Adrenal gland (tissue), 12 donors: Measurements from ENCODE around the gene RAD51. TPM values are rescaled to one million over a fixed set of nuclear protein-coding genes. Genes with fewer than 3 reads are reported as not detected.

Experiments used
- DNase-seq, 7 donors: peaks; one replicate each; pipeline ENCODE4 v3.0.0-alpha.2; 2019 to 2020
- H3K27ac ChIP-seq, 5 donors: fragments of 200-600 bp; sonication (generic) in 4 of 5; 1 replicate in 3 of 5; 2 replicates in 2 of 5; pipeline versions ENCODE4 v1.5.1 to v1.8.0; 2016 to 2020; ENCODE audit warnings: mild to moderate bottlenecking in 1 of 5
- H3K27me3 ChIP-seq: fragments of 200-600 bp; 2 replicates; pipeline ENCODE4 v1.8.0; 2021
- H3K36me3 ChIP-seq, 2 donors: fragments of 200-600 bp; replicated peaks in 1 of 2; 1 replicate in 1 of 2; 2 replicates in 1 of 2; pipeline versions ENCODE4 v1.5.1 to v1.8.0; 2018 to 2022
- H3K4me1 ChIP-seq, 2 donors: fragments of 200-600 bp; replicated peaks in 1 of 2; 1 replicate in 1 of 2; 2 replicates in 1 of 2; pipeline versions ENCODE4 v1.5.1 to v1.8.0; 2018 to 2021
- H3K4me3 ChIP-seq, 4 donors: fragments of 200-600 bp; sonication (generic) in 3 of 4; one replicate each; pipeline ENCODE4 v1.5.1; 2016 to 2018
- H3K9me3 ChIP-seq, 3 donors: fragments of 200-600 bp; sonication (generic) in 1 of 3; replicated peaks in 1 of 3; 1 replicate in 2 of 3; 2 replicates in 1 of 3; pipeline versions ENCODE4 v1.5.1 to v1.8.0; 2016 to 2021
- CTCF ChIP-seq, 6 experiments: fragments of 450-650 bp in 4 of 6; fragments of 200-600 bp in 2 of 6; sonication (generic) in 1 of 6; IDR thresholded peaks; 1 replicate in 5 of 6; 2 replicates in 1 of 6; pipeline versions ENCODE4 v1.5.1 to v1.8.0; 2016 to 2021; ENCODE audit warnings: antibody characterized with exemption in 6 of 6, mild to moderate bottlenecking in 2 of 6, moderate library complexity in 1 of 6
- POLR2A ChIP-seq, 2 donors: fragments of 450-650 bp; IDR thresholded peaks; one replicate each; pipeline ENCODE4 v1.6.1; 2017; ENCODE audit warnings: antibody characterized with exemption in 2 of 2, mild to moderate bottlenecking in 2 of 2, moderate library complexity in 1 of 2
- WGBS, 4 donors: extraction: QIAGEN DNeasy Blood & Tissue Kit in 2 of 4; methylation state at CpG; one replicate each; pipeline versions ENCODE4 v1.1.5 to v1.1.7; 2013 to 2017; 5-methylcytosine and 5-hydroxymethylcytosine counted together
- intact Hi-C, 2 donors: fragments of 100-400 bp; cut with DNase I; formaldehyde crosslinking; loops; one replicate each; pipeline versions ENCODE4 v1.14.1 to v1.15.0; 2022 to 2023
- polyA plus RNA-seq, 3 donors: library from polyadenylated mRNA; stranded (reverse); fragments of 200-250 nt in 2 of 3; fragments of 350-450 nt in 1 of 3; fragmentation: Illumina TruSeq in 1 of 3; extraction: RNeasy Lipid Tissue Mini Kit (QIAGEN cat#74804) in 1 of 3; gene quantifications; one replicate each; pipeline ENCODE4 v1.2.3, GENCODE V29; 2013 to 2014
- total RNA-seq, 9 donors: library from RNA; depleted of rRNA in 4 of 9; stranded (reverse); fragments of >200 nt in 4 of 9; fragments of 120-200 nt in 1 of 9; fragmentation: NEBNext Ultra II Directional in 1 of 9; extraction: Animal tissue kit (Norgen Biotek cat#: 25700) in 1 of 9; gene quantifications; one replicate each; pipeline versions ENCODE4 v1.1.0 to v1.2.4, GENCODE V29; 2013 to 2023
- donor health status: healthy with polysubstance abuse.
- donor health status: Bipolar disorder and iron deficiency.
- donor health status: DM: yes; HTN: yes; CAD: no.
- donor health status: DM: no; HTN: no; CAD: no.
- donor health status: DM: no; HTN: no; CAD: no.
- donor health status: DM: yes; HTN: yes; CAD: no.

RAD51 gene
- total and polyA plus RNA-seq, 12 donors: 0.47 to 5.2 (median 0.82) TPM; not detected in 3

GRCh38 chr15:40772014-40772413, 77.0 kb downstream of the RAD51 start:
- WGBS, 4 donors: 91 to 94% (median 93%) methylated on average over 12 to 13 of the region's 13 CpGs
- Histone ChIP-seq H3K36me3 (peaks cover 0 to 52% of the 10 kb centered on the region in 2 donors), H3K27me3 (no peaks in the 10 kb centered on the region), H3K27ac (no peak overlapping the region), H3K4me3 (no peak overlapping the region), H3K9me3 (no peaks in the 10 kb centered on the region), H3K4me1 (peaks cover 8 to 12% of the 10 kb centered on the region in 2 donors)
- no peak for DNase-seq
- TF ChIP-seq CTCF (IDR thresholded peaks at IDR 0.05): no peak
- no peak for TF ChIP-seq POLR2A (IDR thresholded peaks at IDR 0.05)
- intact Hi-C loops: no loop called here

- Histone ChIP-seq H3K4me1 (peaks cover 5 to 12% of the 10 kb centered on the region in 2 donors), H3K36me3 (peaks cover 0 to 66% of the 10 kb centered on the region in 2 donors), H3K27me3 (no peaks in the 10 kb centered on the region), H3K27ac (no peak overlapping the region), H3K4me3 (no peak overlapping the region), H3K9me3 (no peaks in the 10 kb centered on the region)
- no peak for DNase-seq
- intact Hi-C loops: no loop called here
- 90 to 97% (median 92%) methylated on average over 4 to 8 of the region's 8 CpGs for WGBS, 4 donors
- TF ChIP-seq POLR2A (IDR thresholded peaks at IDR 0.05) (no peak), CTCF (IDR thresholded peaks at IDR 0.05) (no peak)
These were observed 78.5 kb downstream of the RAD51 start for GRCh38 chr15:40773496-40773895.

- no peak for DNase-seq
- 95 to 97% (median 95%) methylated on average over 5 to 6 of the region's 6 CpGs; no CpG with 5 or more reads in 1 of the 4 donors for WGBS, 4 donors
- TF ChIP-seq POLR2A (IDR thresholded peaks at IDR 0.05) (no peak), CTCF (IDR thresholded peaks at IDR 0.05) (no peak)
- H3K27me3 ChIP-seq: no peaks in the 10 kb centered on the region
- H3K36me3 ChIP-seq: peaks cover 0 to 70% of the 10 kb centered on the region in 2 donors
- peaks cover 5 to 11% of the 10 kb centered on the region in 2 donors for H3K4me1 ChIP-seq
- no peaks in the 10 kb centered on the region for H3K9me3 ChIP-seq
- no peak overlapping the region for H3K27ac ChIP-seq
- intact Hi-C loops: no loop called here
- no peak overlapping the region for H3K4me3 ChIP-seq
These were observed 78.9 kb downstream of the RAD51 start for GRCh38 chr15:40773902-40774301.

GRCh38 chr15:40775007-40775406, 80.0 kb downstream of the RAD51 start:
- WGBS, 4 donors: 92 to 95% (median 93%) methylated on average over 6 to 10 of the region's 10 CpGs
- H3K27me3 ChIP-seq: no peaks in the 10 kb centered on the region
- intact Hi-C loops: no loop called here
- no peaks in the 10 kb centered on the region for H3K4me1 ChIP-seq
- no peaks in the 10 kb centered on the region for H3K9me3 ChIP-seq
- H3K27ac ChIP-seq: no peak overlapping the region
- TF ChIP-seq CTCF (IDR thresholded peaks at IDR 0.05) (no peak), POLR2A (IDR thresholded peaks at IDR 0.05) (no peak)
- H3K36me3 ChIP-seq: peaks cover 0 to 79% of the 10 kb centered on the region in 2 donors
- no peak for DNase-seq
- no peak overlapping the region for H3K4me3 ChIP-seq
